Naive thymus-derived CD4-positive, alpha-beta T cell (primary cell): ENCODE results near the gene GMDS. TPM values are rescaled to one million over a fixed set of nuclear protein-coding genes. Genes with fewer than 3 reads are reported as not detected.

Source experiments
- ATAC-seq: fragments of 150-1000 bp; cut with Tn5 transposase; 2 replicates; pipeline ENCODE4 v1.10.0; 2021; ENCODE audit warnings: mild to moderate bottlenecking, moderate library complexity
- CTCF ChIA-PET: fragments of 350-600 bp; sonication (Branson Sonifier 250); formaldehyde crosslinking; loops from one replicate; lab custom pipeline; 2021; ENCODE audit warnings: antibody characterized with exemption; lab: Charles Lee
- POLR2A ChIA-PET: fragments of 350-600 bp; sonication (Branson Sonifier 250); formaldehyde crosslinking; loops from one replicate; lab custom pipeline; 2021; ENCODE audit warnings: antibody characterized with exemption, inconsistent platforms; lab: Charles Lee
- DNase-seq, 9 donors: peaks; one replicate each; pipeline versions ENCODE4 v3.0.0 to v3.0.0-alpha.2; 2020 to 2022; ENCODE audit warnings: mixed read lengths in 1 of 9
- H3K27ac ChIP-seq: one replicate; pipeline ENCODE4 v1.7.0; 2013; ENCODE audit warnings: mild to moderate bottlenecking, low read depth, low read length, moderate library complexity
- H3K27me3 ChIP-seq, 2 donors: one replicate each; pipeline ENCODE4 v1.7.0; 2013; ENCODE audit warnings: low read length in 2 of 2, mild to moderate bottlenecking in 2 of 2, moderate library complexity in 2 of 2; ENCODE audit not compliant: control insufficient read depth in 2 of 2, insufficient read depth in 2 of 2
- H3K36me3 ChIP-seq, 3 experiments: 1 replicate in 2 of 3; 2 replicates in 1 of 3; pipeline ENCODE4 v1.7.0; 2013; ENCODE audit warnings: low read length in 3 of 3, mild to moderate bottlenecking in 3 of 3, moderate library complexity in 1 of 3; ENCODE audit not compliant: insufficient read depth in 3 of 3, control insufficient read depth in 2 of 3
- H3K4me1 ChIP-seq, 2 donors: one replicate each; pipeline ENCODE4 v1.7.0; 2013; ENCODE audit warnings: low read length in 2 of 2, mild to moderate bottlenecking in 2 of 2, moderate library complexity in 1 of 2; ENCODE audit not compliant: control insufficient read depth in 2 of 2, insufficient read depth in 2 of 2
- H3K4me3 ChIP-seq: 2 replicates; pipeline ENCODE4 v1.7.0; 2013; ENCODE audit warnings: mild to moderate bottlenecking, low read length
- H3K9me3 ChIP-seq, 3 experiments: 1 replicate in 2 of 3; 2 replicates in 1 of 3; pipeline ENCODE4 v1.7.0; 2013; ENCODE audit warnings: low read length in 3 of 3; ENCODE audit not compliant: control insufficient read depth in 2 of 3
- H3K27ac Mint-ChIP-seq, 9 donors: one replicate each; pipeline ENCODE4 v1.8.0; 2020 to 2022; ENCODE audit warnings: mixed read lengths in 9 of 9, mild to moderate bottlenecking in 8 of 9, moderate library complexity in 5 of 9, inconsistent platforms in 2 of 9
- H3K27me3 Mint-ChIP-seq, 5 donors: one replicate each; pipeline ENCODE4 v1.8.0; 2021 to 2022; ENCODE audit warnings: mixed read lengths in 5 of 5, mild to moderate bottlenecking in 1 of 5
- H3K36me3 Mint-ChIP-seq, 5 donors: one replicate each; pipeline ENCODE4 v1.8.0; 2020 to 2022; ENCODE audit warnings: mixed read lengths in 5 of 5, mild to moderate bottlenecking in 3 of 5, inconsistent platforms in 1 of 5
- H3K4me1 Mint-ChIP-seq, 7 donors: one replicate each; pipeline ENCODE4 v1.8.0; 2020 to 2022; ENCODE audit warnings: mixed read lengths in 7 of 7, mild to moderate bottlenecking in 3 of 7, inconsistent platforms in 1 of 7
- H3K4me3 Mint-ChIP-seq, 10 donors: one replicate each; pipeline ENCODE4 v1.8.0; 2020 to 2022; ENCODE audit warnings: mild to moderate bottlenecking in 10 of 10, mixed read lengths in 10 of 10, moderate library complexity in 6 of 10, inconsistent platforms in 2 of 10
- H3K9me3 Mint-ChIP-seq, 11 donors: one replicate each; pipeline ENCODE4 v1.8.0; 2020 to 2022; ENCODE audit warnings: mixed read lengths in 11 of 11, mild to moderate bottlenecking in 4 of 11, inconsistent platforms in 1 of 11, moderate library complexity in 1 of 11
- intact Hi-C, 2 donors: fragments of 100-400 bp; cut with micrococcal nuclease; formaldehyde crosslinking; loops; one replicate each; pipeline ENCODE4 v1.15.1; 2023
- polyA plus RNA-seq, 2 donors: library from polyadenylated mRNA; unstranded; fragments of 300-500 nt; fragmentation: Illumina TruSeq; gene quantifications; one replicate each; pipeline ENCODE4 v1.2.3, GENCODE V29; 2021
- total RNA-seq, 6 experiments: library from RNA in 5 of 6; stranded (reverse) in 5 of 6; gene quantifications; 1 replicate in 5 of 6; 2 replicates in 1 of 6; pipeline ENCODE4 v1.2.3 and lab custom pipeline; 2021 to 2026

Gene GMDS
- total and polyA plus RNA-seq, 7 experiments from 2014 or later, result 12.7 to 33.9 (median 18.3) TPM

DNA sequence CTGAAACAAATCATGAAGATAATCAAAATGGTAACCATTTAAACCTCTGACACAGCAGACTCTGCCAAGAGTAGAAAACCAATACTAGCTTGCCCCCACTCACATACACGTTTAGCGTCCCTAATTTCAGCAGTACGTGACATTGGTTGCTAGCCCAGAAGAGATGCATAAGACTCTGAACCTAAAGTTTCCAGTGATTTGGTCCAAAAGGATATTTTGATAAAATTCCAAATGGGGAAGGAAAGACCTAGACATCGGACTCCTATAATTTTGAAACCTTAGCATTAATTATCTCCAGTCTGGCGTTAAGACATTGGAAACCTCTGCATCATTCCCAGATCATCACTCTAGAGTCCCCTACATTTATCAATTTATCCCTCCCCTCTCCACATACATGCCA lies 98.1 kb downstream of the GMDS start:
- CTCF ChIA-PET, result no interaction called here

DNA sequence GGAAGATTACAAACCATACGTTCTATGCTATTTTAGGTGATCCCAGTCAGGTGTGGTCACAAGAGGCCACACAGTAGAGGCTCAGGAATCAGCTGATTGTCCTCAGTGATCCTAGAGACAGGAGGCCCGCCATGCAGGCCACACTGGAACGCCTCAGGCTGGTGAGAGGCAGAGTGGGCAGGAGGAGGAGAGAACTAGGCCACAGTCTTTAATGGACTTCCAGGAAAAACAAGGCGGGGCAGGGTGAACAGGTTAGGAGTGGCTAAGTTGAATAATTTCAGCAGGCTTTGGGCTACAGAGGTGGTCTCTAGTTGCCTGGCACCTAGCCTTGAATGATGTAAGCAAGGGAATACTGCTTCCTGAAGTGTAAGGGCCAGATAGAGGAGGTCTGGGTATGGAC lies 101.2 kb downstream of the GMDS start:
- ATAC-seq (no peak), DNase-seq (no peak)
- H3K27ac Mint-ChIP-seq, result no peak overlapping the region
- Histone ChIP-seq H3K4me1 (no peaks in the 10 kb centered on the region), H3K4me3 (no peak overlapping the region), H3K9me3 (no peaks in the 10 kb centered on the region), H3K27me3 (no peaks in the 10 kb centered on the region), H3K36me3 (no peaks in the 10 kb centered on the region), H3K27ac (no peak overlapping the region)
- intact Hi-C loops, result no loop called here
- no peak overlapping the region for H3K4me3 Mint-ChIP-seq
- ChIA-PET CTCF (no interaction called here), POLR2A (no interaction called here)
- peaks cover 0 to 30% (median 15%) of the 10 kb centered on the region in 5 donors for H3K36me3 Mint-ChIP-seq
- peaks cover 0 to 2% (median 0%) of the 10 kb centered on the region in 5 donors for H3K27me3 Mint-ChIP-seq
- peaks cover 0 to 33% (median 19%) of the 10 kb centered on the region in 7 donors for H3K4me1 Mint-ChIP-seq
- H3K9me3 Mint-ChIP-seq, result no peaks in the 10 kb centered on the region

More for the DNA sequence above, 98.1 kb downstream of the GMDS start:
- no peak overlapping the region for H3K27ac ChIP-seq
- H3K9me3 ChIP-seq, result no peaks in the 10 kb centered on the region
- peaks cover 0 to 16% (median 11%) of the 10 kb centered on the region in 7 donors for H3K4me1 Mint-ChIP-seq
- H3K27me3 ChIP-seq, result no peaks in the 10 kb centered on the region
- ATAC-seq (no peak), DNase-seq (no peak)
- H3K4me1 ChIP-seq, result no peaks in the 10 kb centered on the region
- no peaks in the 10 kb centered on the region for H3K27me3 Mint-ChIP-seq
- H3K4me3 Mint-ChIP-seq, result no peak overlapping the region
- peaks cover 0 to 30% (median 15%) of the 10 kb centered on the region in 5 donors for H3K36me3 Mint-ChIP-seq
- POLR2A ChIA-PET, result no interaction called here
- H3K36me3 ChIP-seq, result no peaks in the 10 kb centered on the region
- intact Hi-C loops, result no loop called here
- no peak overlapping the region for H3K4me3 ChIP-seq
- no peak overlapping the region for H3K27ac Mint-ChIP-seq
- H3K9me3 Mint-ChIP-seq, result no peaks in the 10 kb centered on the region

DNA sequence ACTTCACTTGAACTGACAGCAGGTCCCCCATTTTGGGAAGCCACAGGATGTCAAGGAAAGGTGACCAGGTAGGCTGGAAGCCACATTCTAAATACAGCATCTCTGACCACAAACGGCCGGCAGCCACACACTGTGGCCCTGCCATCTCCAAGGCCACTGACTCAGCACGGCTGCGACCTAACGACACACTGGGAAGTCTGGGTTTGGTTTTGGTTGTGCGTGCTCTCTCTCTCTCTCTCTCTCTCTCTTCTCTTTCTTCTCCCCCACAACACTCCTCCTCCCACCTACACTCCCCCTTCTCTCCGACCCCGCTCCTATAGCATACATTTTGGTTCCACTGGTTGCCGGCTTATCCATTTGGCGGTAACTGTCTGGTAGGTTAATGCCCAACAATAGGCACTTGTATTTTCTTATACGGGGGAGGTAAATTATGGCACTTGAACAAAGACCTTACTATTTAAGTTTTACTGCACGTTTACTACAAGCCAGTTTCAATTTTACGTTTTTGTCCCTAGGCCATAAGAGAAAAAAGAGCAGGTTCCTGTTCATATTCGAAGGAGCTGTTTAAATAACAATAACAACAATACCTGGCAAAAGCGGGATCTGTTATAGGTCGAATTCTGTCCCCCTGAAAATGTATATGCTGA lies 103.6 kb downstream of the GMDS start:
- H3K36me3 Mint-ChIP-seq, result peaks cover 0 to 25% (median 8%) of the 10 kb centered on the region in 5 donors
- POLR2A ChIA-PET, result no interaction called here
- Histone ChIP-seq H3K4me1 (no peaks in the 10 kb centered on the region), H3K9me3 (no peaks in the 10 kb centered on the region), H3K4me3 (no peak overlapping the region), H3K27ac (no peak overlapping the region), H3K27me3 (no peaks in the 10 kb centered on the region), H3K36me3 (no peaks in the 10 kb centered on the region)
- H3K27ac Mint-ChIP-seq, result no peak overlapping the region
- no peak overlapping the region for H3K4me3 Mint-ChIP-seq
- DNase-seq, result no peak
- CTCF ChIA-PET, result no interaction called here
- peaks cover 0 to 2% (median 0%) of the 10 kb centered on the region in 5 donors for H3K27me3 Mint-ChIP-seq
- peak; percentile 36 for ATAC-seq
- intact Hi-C loops, result no loop called here
- no peaks in the 10 kb centered on the region for H3K9me3 Mint-ChIP-seq
- H3K4me1 Mint-ChIP-seq, result peaks cover 0 to 31% (median 16%) of the 10 kb centered on the region in 7 donors

DNA sequence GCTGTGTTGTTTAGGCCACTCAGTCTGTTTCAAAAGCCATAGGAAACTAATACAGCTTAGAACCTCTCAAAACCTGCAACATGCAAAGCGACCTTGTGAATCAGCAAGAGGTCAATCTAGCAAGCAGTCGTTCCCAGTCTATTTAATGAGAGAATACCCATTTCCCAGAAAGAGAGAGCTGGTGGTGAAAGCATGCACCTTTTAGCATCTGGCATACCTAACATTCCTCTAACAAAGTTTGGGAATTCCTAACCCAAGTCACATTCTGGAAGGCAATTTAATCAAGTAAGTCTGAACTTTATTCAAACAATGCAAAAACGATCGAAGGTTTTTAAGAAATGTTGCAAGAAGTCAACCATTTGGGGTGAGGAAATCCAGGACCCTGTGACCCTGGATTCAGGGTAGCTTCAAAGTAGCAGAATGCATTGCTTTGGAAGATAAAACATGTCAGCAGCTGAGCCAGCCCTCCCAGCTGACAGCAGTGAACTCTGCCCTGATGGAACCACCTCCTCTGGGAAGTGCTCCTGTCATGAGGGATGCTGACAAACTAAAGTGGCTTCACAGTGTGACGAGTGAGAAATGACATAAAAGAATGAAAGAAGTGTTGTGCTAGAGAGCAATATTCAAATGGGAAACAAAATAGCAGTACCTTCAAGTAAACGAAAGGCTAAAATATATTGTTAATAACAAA lies 104.8 kb downstream of the GMDS start:
- Histone ChIP-seq H3K36me3 (no peaks in the 10 kb centered on the region), H3K27me3 (no peaks in the 10 kb centered on the region), H3K9me3 (no peaks in the 10 kb centered on the region), H3K4me1 (no peaks in the 10 kb centered on the region), H3K4me3 (no peak overlapping the region), H3K27ac (no peak overlapping the region)
- Mint-ChIP-seq H3K36me3 (peaks cover 0 to 19% (median 0%) of the 10 kb centered on the region in 5 donors), H3K4me3 (no peak overlapping the region), H3K27me3 (peaks cover 0 to 2% (median 0%) of the 10 kb centered on the region in 5 donors), H3K27ac (no peak overlapping the region), H3K4me1 (peaks cover 0 to 31% (median 16%) of the 10 kb centered on the region in 7 donors), H3K9me3 (no peaks in the 10 kb centered on the region)
- ATAC-seq (no peak), DNase-seq (no peak)
- CTCF ChIA-PET, result no interaction called here
- intact Hi-C loops, result no loop called here
- POLR2A ChIA-PET, result no interaction called here

DNA sequence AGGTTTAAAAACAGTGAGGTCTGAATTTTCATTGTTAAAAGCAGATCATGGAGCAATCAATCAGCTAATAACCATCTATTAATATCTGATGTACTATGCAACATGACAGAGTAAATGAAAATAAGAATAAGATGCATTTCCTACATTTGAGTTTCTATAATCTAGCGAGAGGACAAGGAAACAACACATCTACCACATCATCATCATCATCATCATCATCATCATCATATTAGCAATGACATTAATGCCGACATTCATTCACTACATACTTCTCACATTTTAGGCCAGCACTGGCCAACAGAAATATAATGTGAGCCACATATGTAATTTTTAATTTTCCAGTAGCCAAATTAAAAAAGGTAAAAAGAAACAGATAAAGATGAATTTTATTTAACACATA lies 110.0 kb downstream of the GMDS start:
- H3K36me3 Mint-ChIP-seq, result peaks cover 0 to 5% (median 0%) of the 10 kb centered on the region in 5 donors

DNA sequence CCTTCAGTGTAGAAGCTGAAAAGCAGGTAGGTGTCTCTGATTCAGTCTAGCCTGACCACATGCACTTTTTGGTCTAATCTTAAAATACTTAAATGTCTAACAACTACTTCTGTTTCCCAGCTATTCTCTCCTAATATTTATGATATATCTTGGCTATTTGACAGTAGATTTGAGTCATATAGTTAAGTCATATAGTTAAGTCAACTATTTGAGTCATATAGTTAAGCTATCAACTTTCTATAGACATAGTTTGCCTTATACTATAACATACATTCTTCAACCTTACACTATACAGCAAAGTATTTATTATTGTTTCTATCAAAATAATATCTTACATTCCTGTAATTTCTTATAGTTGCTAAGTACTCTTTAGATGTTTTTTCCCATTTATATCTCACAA lies 110.9 kb downstream of the GMDS start:
- intact Hi-C loops, result no loop called here
- H3K4me3 ChIP-seq, result no peak overlapping the region
- CTCF ChIA-PET, result no interaction called here
- no peaks in the 10 kb centered on the region for H3K4me1 ChIP-seq
- no peak overlapping the region for H3K27ac ChIP-seq
- no peaks in the 10 kb centered on the region for H3K27me3 ChIP-seq
- no peaks in the 10 kb centered on the region for H3K9me3 ChIP-seq
- no peak for ATAC-seq
- Mint-ChIP-seq H3K36me3 (peaks cover 0 to 5% (median 0%) of the 10 kb centered on the region in 5 donors), H3K9me3 (no peaks in the 10 kb centered on the region), H3K27me3 (peaks cover 0 to 2% (median 0%) of the 10 kb centered on the region in 5 donors), H3K4me1 (peaks cover under 1 to 24% (median 8%) of the 10 kb centered on the region in 7 donors), H3K27ac (no peak overlapping the region), H3K4me3 (no peak overlapping the region)
- no peaks in the 10 kb centered on the region for H3K36me3 ChIP-seq
- no peak for DNase-seq
- POLR2A ChIA-PET, result no interaction called here

More for the DNA sequence above, 110.0 kb downstream of the GMDS start:
- intact Hi-C loops, result no loop called here
- no peaks in the 10 kb centered on the region for H3K9me3 ChIP-seq
- H3K4me1 Mint-ChIP-seq, result peaks cover 0 to 25% (median 6%) of the 10 kb centered on the region in 7 donors
- no peak overlapping the region for H3K4me3 ChIP-seq
- H3K4me1 ChIP-seq, result no peaks in the 10 kb centered on the region
- no peaks in the 10 kb centered on the region for H3K9me3 Mint-ChIP-seq
- no peak overlapping the region for H3K27ac Mint-ChIP-seq
- no peaks in the 10 kb centered on the region for H3K36me3 ChIP-seq
- DNase-seq (no peak), ATAC-seq (no peak)
- POLR2A ChIA-PET, result no interaction called here
- no peaks in the 10 kb centered on the region for H3K27me3 ChIP-seq
- H3K4me3 Mint-ChIP-seq, result no peak overlapping the region
- no peak overlapping the region for H3K27ac ChIP-seq
- H3K27me3 Mint-ChIP-seq, result peaks cover 0 to 3% (median 0%) of the 10 kb centered on the region in 5 donors
- CTCF ChIA-PET, result no interaction called here
